GM21619 (cell line): ENCODE results near the gene RTN4RL1.
"Not testable (repeated sequence)": the region's sequence is repeated elsewhere in the genome, so short reads cannot be mapped to it uniquely, and the experiment has no call there.

Experiments
- ATAC-seq: cut with Tn5 transposase; IDR thresholded peaks from one replicate; pipeline ENCODE4 v1.9.1; 2021; ENCODE audit not compliant: unreplicated experiment

Gene RTN4RL1

DNA sequence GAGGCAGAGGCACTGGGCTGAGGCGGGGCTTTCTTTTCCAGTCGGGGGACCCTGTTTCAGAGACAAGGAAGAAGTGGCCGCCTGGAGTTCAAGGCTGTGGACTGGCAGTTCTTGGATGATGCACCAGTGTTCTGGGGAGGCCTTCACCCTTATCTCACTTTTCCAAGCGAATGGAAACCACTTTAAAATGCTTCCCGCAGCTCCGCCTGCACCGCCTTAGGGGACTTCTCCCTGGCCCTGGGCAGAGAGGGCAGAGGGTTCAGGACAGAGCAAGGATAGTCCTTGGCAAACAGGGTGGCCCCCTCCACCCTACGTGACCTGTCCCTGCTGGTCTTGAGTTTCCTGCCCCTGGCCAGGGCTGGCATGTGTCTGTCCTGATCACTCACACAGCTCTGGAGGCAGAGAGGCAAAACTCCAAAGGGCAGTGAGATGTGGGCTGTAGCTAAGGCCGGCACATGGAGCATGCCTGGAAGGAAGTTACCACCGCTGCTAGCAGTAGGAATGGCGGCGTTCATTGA is 20.6 kb downstream of the RTN4RL1 start:
- ATAC-seq, result no peak

DNA sequence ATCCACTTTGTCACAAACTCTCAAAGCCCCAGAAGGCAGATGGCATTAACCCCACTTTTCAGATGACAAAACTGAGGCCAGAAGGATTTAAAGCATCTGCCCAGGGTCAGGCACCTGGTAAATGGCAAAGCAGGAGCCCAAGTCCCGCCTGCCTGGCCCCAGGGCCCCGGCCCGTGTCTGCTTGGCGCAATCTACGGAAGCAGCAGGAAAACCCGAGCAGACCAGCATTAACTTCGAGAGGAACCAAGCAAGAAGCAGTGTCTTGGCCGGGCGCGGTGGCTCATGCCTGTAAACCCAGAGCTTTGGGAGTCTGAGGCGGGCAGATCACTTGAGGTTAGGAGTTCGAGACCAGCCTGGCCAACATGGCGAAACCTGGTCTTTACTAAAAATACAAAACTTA is 21.6 kb downstream of the RTN4RL1 start:
- no peak for ATAC-seq

DNA sequence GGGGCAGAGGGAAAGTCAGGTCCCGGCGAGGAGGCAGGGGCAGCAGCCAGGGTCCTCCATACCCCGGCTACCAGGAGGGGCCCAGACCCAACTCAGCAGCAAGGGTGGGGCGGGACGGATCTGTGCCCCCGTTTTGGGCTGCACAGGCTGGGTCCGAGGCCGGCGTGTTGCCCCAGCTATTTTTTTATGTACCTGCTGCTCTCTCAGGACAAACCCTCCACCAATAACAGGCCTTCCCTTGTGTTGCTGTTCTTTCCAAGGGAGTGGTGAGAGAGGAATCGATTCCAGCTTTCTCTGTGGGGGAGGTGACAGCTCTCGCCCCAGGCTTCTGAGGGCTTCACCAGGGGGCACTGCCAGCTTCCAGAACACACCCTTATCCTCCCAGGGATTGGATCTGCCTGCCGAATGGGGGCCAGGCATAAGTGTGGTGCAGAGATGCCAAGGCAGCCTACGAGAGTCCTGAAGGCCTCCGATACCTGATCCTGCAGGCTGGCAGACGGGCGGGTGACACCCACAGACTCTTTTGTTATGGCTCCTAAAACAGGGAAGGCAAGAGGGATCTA is 22.3 kb downstream of the RTN4RL1 start:
- ATAC-seq, result no peak

DNA sequence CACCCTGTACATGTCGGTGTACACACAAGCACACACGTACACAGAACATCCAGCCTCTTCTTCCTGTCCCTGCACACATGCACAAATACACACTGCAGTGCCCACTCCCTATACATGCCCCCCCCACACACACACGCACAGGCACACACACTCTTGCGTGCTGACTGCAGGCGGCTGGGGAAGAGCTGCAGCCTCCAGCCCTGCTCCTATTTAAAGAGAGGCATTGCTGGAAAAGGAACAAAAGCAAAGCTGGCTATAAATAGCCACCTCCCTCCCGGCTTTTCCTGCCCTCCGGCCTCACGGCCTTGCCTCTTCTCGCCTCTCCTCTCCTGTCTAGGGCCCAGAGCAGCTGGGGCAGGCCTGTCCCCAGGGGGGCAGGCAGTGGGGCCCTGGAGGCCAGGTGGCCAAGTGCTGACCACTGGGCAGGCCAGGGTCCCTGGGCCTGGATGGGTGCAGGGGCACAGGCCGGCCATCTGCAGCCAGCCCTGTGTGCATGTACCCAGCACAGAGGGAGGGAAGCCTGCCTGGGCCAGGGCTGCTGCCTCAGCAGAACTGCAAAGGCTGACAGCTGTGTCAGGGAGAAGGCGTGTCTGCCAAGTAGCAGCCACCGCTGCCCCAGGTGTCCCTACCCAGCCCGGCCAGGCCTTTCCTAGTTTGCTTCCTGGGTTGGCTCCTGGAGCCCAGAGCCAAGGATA is 25.4 kb downstream of the RTN4RL1 start:
- no peak for ATAC-seq

DNA sequence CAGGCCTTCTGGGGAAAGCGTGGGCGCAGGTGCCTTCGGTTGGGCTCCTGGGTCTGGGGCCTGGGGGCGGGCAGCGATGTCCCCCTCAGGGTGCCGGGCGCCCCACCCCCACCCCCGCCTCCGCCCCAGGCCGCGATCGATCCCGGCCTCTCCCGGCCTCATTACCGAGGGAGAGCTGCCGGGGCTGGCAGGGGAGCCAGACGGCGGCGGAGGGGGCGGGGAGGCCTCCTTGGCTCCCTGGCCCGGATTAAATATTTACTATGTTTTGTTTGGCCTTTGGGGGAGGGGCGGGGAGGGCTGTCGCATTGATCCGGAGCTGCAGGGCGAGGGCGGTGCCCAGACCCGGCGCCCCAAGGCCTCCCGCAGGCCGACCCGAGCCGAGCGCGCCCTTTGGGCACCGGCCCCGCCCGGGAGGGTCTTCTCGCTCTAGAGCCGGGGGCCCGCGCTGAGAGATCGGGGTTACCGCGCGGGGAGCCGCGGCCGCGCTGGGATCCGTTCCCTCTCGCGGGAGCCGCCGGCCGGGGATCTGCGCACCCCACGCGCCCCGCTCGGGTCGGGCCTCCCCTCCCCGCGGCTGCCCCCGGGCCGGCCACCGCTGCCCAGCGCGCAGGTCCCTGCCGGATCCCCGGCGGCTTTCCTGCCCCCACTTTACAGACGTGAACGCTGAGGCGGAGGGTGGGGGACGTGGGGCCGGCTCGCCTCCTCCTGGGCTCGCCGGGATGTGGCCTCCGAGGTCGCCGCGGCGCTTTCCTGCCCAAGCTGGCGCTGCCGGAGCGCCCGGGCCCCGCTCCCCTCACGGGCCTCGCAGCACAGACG is 27.0 kb downstream of the RTN4RL1 start:
- no peak for ATAC-seq

DNA sequence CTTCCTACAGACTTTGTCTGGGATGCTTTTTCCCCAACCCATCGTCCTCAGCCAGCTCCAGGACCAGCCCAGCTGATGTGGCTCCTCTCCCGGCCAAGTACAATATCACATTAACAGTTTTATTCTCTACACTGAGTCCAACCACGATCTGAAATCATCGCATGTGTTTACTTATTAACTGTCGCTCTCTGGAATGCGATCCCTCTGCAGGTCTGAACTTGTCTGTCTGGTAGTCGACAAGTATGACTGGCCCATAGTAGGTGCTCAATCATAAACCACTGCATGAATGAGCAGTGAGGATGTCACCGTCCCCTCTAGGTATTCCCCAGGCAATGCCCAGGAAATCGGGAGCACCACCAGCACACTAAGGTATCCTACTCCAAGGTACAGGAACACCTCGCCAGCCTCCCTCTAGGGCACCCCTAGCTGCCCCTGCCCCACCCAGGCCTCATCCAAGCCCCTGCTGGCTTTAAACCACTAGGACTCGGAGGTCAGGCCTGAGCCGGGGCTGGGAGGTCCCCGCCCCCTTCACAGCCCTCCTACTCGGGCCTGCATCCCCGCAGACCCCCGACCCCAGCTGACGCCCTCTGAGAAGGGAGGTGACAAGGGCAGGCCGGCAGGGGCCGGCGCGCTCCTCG is 27.7 kb downstream of the RTN4RL1 start:
- ATAC-seq, result no peak

DNA sequence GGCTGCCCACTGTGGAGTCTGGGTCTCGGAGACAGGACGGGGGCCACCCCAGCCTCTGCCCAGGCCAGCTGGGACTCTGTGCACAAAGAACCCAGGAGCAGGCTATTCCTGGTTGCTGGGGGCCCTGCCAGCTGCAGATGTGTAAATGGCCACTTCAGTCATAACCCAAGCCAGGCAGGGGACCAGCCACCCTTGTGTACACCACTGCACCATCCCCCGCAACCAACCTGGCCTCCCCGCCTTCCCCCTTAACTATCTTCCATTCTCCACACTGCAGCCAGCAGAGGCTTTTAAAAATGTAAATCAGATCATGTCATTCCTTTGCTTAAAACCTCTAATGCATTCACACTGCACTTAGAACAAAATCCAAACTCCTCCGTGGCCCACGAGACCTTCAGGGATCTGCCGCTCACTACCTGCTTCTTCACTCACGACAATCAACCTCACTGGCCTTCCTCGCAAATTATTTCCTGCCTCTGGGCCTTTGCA is 28.3 kb downstream of the RTN4RL1 start:
- no peak for ATAC-seq

DNA sequence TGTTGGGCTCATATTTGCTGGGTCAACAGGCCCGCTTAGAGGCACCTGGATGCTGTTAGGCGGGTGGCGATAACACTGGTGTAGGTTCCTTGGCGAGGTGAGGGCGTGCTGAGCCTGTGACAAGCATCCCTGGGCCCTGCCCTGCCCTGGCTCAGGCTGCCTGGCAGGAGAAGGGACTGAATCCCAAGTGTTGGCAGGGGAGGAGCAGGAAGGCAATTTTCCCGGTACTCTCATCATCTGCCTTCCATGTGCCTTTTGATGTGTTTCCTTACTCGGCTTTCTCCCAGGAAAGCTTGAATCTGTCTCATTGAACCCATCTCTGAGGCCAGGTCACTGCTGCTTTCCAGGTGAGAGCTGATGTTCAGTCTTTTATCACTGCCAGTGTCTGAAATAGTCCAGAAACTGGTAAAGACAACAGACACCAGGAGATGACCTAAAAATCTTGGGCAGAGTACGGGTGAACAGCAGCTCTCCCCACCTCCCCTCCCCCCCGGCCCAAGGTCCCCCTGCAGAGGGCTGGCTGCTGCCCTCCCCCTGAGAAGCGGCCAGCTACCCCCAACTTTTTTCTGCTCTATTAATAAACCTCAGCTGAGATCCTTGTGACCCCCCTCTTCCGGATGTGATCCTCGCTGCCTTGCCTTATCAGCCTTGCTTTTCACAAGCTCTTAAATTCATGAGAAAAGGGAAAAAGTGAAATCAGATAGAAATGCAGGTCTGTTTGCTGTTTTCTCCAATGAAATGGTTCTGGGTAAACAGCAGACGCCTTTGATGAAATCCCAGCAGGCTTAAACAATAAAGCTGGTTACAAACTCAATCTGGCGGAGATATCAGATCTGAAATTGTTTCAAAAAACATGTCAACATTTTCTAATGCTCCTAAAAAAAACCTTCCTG is 29.0 kb downstream of the RTN4RL1 start:
- ATAC-seq, result no peak

DNA sequence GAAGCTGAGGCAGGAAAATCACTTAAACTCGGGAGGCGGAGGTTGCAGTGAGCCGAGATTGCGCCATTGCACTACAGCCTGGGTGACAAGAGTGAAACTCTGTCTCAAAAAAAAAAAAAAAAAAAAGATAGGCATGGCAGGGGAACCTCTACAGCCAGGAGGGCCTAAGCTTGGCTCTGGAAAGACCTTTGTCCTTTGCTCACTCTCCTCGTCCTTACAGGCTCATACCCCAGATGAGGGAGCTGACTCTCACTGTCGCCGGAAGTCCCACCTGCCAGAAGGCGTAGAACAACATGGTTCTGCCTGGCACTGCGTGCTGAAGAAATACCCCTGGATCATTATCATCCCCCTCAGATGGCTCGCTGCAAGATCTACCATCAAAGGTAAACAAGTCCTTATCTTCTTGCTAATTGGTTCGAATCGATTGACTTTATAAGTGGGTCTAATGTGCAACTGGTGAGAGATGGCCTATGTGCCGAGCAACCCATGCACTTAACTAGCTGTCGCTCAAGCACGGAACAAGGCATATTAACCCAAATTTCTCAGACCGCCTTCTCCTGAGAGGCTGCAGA is 29.7 kb downstream of the RTN4RL1 start:
- ATAC-seq, result no peak

DNA sequence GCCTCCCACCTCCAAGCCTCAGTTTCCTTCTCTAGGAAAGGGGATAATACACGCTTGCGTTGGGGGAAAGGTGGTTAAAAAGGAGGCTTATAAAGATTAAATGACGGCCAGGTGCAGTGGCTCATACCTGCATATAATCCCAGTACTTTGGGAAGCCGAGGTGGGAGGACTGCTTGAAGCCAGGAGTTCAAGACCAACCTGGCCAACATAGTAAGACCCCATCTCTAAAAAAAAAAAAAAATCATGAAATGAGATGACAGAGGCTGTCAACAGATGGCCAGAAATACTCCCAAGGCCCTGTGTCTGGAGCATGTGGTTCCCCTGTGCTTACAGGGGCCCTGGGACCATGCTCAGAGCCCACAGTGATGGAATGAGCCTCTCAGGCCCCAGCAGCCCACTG is 30.4 kb downstream of the RTN4RL1 start:
- ATAC-seq, result no peak

DNA sequence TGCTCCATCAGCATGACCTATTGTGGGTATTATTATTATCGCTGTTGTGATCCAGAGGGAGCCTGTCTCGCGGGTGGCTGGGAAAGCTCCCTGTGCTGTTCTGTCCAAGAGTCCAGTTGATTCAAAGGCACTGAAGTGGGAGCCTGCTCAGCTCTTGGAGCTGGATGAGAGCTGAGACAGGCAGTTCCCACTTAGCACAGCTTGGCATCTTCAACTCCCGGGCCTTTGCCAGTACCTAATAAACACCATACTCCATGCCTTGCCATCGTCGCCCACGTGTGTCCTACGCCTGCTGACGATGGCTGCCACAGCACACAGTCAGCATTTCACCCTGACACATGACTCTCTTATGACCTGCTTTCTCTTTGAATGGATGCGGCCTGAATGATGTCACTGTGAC is 32.6 kb downstream of the RTN4RL1 start:
- ATAC-seq, result no peak

DNA sequence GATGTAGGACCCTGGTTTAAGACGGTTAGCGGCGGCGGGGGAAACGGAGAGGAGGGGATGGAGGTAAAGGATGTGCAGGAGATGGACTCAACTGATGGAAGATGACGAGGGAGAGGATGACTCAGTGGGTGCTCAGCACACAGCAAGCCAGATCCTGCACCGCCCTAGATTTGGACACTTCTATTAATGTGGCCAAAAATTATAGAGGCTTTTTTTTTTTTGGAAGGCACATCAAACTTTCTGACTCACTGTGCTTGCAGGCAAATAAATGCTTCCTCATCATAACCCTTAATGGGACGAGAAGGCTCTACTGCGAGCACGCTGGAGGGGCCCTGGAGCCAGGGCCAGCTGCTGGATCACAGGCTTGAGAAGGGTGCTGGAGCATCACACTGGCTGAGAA is 36.0 kb downstream of the RTN4RL1 start:
- no peak for ATAC-seq

DNA sequence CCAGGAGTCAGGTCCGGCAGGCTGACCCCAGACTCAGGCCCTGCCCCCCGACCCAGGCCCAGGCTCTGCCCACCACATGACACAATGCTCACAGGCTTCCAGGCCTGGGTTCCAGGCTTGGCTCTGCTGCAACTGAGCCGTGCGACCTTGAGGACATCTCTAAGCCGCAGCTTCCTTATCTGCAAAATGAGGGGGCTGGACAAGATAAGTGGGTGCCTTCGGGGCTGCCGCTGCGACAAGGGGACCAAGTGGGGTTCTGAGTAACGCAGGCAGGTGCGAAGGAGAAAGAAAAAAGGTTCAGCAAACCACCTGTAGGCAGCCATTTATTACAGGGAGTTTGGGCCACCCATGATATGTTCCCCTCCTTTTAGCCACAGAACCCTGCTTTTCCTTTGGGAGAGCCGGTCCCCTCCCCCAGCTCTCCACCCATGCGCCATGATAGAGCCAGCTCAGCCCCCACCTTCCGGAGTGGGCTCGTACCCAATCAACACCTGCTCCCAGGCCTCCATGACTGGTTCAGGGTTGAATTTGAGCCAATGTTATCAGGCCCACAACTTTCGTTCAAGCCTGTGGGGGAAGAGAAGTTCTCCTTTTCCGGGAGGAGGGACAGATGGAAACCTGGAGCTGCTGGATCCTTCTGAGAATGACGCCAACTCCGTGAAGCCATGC is 38.2 kb downstream of the RTN4RL1 start:
- no peak for ATAC-seq

DNA sequence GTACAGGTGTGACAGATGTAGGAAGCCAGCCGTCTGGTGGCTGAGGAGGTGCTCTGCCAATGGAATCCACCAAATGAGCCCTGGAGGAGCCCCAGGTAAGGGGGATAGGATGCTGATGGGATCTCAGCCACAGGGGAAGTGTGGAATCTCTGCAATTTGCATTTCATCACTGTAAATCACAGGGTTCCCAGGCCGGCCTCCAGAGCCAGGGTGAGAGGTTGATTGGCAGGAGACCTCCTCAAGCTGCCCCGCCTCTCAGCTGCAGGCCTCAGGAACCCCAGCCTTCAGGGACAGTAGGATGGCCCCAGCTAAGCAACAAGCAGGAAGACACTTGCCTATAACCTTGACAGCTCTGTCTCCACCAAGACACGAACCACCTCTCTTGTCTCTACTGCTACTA is 39.4 kb downstream of the RTN4RL1 start:
- no peak for ATAC-seq

DNA sequence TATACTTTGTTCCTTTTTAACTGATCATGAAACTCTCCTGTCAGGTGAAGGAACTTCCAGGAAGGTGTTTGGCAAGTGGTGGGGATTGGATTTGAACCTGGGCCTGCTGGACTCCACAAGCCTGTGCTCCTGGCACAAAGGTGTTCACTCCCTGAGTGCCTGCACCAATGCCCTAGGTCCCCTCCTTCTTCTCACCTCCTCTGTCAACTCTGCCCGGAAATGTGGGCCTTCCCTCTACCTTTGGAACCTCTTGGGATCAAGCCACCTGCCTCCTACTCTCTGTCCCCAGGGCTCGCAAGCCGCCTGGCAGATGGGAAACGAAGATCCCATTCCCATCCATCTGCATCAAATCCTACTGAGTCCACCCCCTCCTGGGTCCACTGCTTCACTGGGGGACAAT is 40.0 kb downstream of the RTN4RL1 start:
- ATAC-seq, result no peak

DNA sequence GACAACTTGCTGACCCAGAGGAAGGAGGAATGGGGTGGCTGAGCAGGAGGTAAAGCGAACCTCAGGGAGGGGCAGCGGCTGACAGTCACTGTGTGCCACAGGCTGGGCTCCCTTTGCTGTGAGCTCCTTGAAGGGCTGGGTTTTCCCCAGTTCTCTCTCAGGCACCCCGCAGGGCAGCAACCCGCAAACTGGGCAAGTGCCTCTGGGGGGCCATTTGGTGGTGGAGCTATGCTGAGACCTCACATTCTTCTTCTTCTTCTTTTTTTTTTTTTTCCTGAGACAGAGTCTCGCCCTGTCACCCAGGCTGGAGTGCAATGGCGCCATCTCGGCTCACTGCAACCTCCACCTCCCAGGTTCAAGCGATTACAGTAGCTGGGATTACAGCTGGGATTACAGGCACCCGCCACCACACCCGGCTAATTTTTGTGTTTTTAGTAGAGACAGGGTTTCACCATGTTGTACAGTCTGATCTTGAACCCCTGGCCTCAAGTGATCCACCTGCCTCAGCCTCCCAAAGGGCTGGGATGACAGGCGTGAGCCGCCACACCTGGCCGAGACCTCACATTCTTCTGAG is 42.3 kb downstream of the RTN4RL1 start:
- not testable (repeated sequence) for ATAC-seq

DNA sequence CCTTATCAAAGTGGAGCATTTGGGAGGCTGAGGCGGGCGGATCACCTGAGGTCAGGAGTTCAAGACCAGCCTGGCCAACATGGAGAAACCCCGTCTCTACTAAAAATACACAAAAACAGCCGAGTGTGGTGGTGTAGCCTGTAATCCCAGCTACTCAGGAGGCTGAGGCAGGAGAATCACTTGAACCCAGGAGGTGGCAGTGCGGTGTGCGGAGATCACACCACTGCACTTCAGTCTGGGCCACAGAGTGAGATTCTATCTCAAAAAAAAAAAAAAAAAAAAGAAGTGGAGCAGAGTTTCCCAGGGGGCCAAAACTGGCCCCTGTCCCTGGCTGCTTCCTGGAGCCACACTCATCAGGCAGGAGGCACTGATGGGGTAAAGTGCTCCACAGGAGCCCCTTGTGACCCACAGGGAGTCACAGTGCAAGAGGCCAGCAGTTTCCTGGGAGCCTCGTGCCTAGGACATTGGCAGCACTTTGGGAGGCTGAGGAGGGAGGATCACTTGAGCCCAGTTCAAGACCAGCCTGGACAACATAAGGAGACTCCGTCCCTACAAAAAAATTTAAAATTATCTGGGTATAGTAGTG is 44.4 kb downstream of the RTN4RL1 start:
- no peak for ATAC-seq

DNA sequence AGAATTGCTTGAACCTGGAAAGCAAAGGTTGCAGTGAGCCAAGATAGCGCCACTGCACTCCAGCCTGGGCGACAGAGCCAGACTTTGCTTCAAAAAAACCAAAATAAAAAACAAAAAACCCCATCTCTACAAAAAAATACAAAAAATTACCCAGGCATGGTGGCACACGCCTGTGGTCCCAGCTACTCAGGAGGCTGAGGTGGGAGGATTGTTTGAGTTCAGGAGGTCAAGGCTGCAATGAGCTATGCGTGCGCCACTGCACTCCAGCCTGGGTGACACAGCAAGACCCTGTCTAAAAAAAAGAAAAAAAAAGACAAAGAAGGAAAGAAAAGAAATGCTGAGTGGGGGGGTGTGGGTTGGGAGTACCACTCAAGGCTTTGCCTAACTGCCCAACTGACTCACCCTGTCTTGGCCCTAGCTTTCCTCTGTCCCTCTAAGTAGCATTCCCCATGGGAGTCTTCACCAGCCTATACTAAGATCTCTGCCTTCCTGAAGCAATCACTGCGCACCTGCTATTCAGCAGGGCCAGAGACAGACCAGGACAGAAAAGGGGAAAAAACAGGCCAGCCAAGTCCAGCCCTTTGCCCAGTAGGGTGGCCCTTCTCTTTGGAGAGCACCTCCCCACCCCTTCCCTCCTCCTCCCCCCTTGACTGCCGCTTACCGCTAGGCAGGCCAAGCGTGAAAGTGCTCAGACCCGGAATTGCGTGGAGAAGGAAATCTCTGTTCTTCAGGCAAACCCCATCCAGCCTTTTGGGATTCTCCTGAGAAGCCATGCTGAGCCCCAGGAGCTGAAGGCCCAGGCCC is 45.8 kb downstream of the RTN4RL1 start:
- no peak for ATAC-seq
